HEK293 (cell line): ENCODE data around the gene TRMT61A.
A peak's percentile ranks its signal among the peaks of the same experiment; 100 is the strongest.

Experiments used
- IKZF3 ChIP-seq: fragments of 450-650 bp; IDR thresholded peaks from 2 replicates; pipeline ENCODE4 v1.5.0; 2018; ENCODE audit warnings: missing biosample characterization, mild to moderate bottlenecking, missing genetic modification characterization, moderate library complexity
- WT1 ChIP-seq: fragments of 450-650 bp; formaldehyde crosslinking; IDR thresholded peaks from 2 replicates; pipeline ENCODE4 v1.5.1; 2016; ENCODE audit warnings: missing biosample characterization, missing genetic modification characterization
- YY1 ChIP-seq: fragments of 450-650 bp; formaldehyde crosslinking; IDR thresholded peaks from 2 replicates; pipeline ENCODE4 v1.5.1; 2018; ENCODE audit warnings: missing biosample characterization, missing genetic modification characterization
- ZBTB44 ChIP-seq: fragments of 450-650 bp; IDR thresholded peaks from 2 replicates; pipeline ENCODE4 v1.5.1; 2018; ENCODE audit warnings: missing biosample characterization, mild to moderate bottlenecking, missing genetic modification characterization
- ZBTB48 ChIP-seq: fragments of 450-650 bp; formaldehyde crosslinking; IDR thresholded peaks from 2 replicates; pipeline ENCODE4 v1.5.1; 2016; ENCODE audit warnings: missing biosample characterization, missing genetic modification characterization
- ZBTB6 ChIP-seq: fragments of 450-650 bp; formaldehyde crosslinking; IDR thresholded peaks from 2 replicates; pipeline ENCODE4 v1.5.1; 2017; ENCODE audit warnings: missing biosample characterization, missing genetic modification characterization
- ZBTB8A ChIP-seq: fragments of 450-650 bp; formaldehyde crosslinking; IDR thresholded peaks from 2 replicates; pipeline ENCODE4 v1.5.1; 2016; ENCODE audit warnings: missing biosample characterization, missing genetic modification characterization
- ZNF114 ChIP-seq: fragments of 450-650 bp; formaldehyde crosslinking; IDR thresholded peaks from 2 replicates; pipeline ENCODE4 v1.5.0; 2017; ENCODE audit warnings: missing biosample characterization, missing genetic modification characterization
- ZNF121 ChIP-seq: fragments of 450-650 bp; formaldehyde crosslinking; IDR thresholded peaks from 2 replicates; pipeline ENCODE4 v1.5.1; 2016; ENCODE audit warnings: missing biosample characterization, missing genetic modification characterization
- ZNF132 ChIP-seq: fragments of 450-650 bp; formaldehyde crosslinking; IDR thresholded peaks from 2 replicates; pipeline ENCODE4 v1.5.1; 2017; ENCODE audit warnings: missing biosample characterization, missing genetic modification characterization, borderline replicate concordance
- ZNF174 ChIP-seq: fragments of 450-650 bp; formaldehyde crosslinking; IDR thresholded peaks from 2 replicates; pipeline ENCODE4 v1.5.0; 2017; ENCODE audit warnings: missing biosample characterization, mild to moderate bottlenecking, missing genetic modification characterization
- ZNF202 ChIP-seq: fragments of 450-650 bp; formaldehyde crosslinking; IDR thresholded peaks from 2 replicates; pipeline ENCODE4 v1.5.1; 2016; ENCODE audit warnings: missing biosample characterization, missing genetic modification characterization, borderline replicate concordance
- ZNF211 ChIP-seq: fragments of 450-650 bp; formaldehyde crosslinking; IDR thresholded peaks from 2 replicates; pipeline ENCODE4 v1.5.1; 2016; ENCODE audit warnings: low read depth, missing biosample characterization, missing genetic modification characterization
- ZNF221 ChIP-seq: fragments of 450-650 bp; formaldehyde crosslinking; IDR thresholded peaks from 2 replicates; pipeline ENCODE4 v1.5.1; 2017; ENCODE audit warnings: missing biosample characterization, missing genetic modification characterization, borderline replicate concordance
- ZNF24 ChIP-seq: fragments of 450-650 bp; formaldehyde crosslinking; IDR thresholded peaks from 2 replicates; pipeline ENCODE4 v1.5.1; 2016; ENCODE audit warnings: missing biosample characterization, missing genetic modification characterization
- ZNF274 ChIP-seq, 2 experiments: fragments of 200-500 bp in 1 of 2; fragments of 450-650 bp in 1 of 2; sonication (Bioruptor generic) in 1 of 2; formaldehyde crosslinking in 1 of 2; IDR thresholded peaks; 2 replicates each; pipeline versions ENCODE4 v1.5.1 to v1.6.1; 2014 to 2016; ENCODE audit warnings: borderline replicate concordance in 1 of 2, inconsistent platforms in 1 of 2, low read length in 1 of 2, missing biosample characterization in 1 of 2, missing genetic modification characterization in 1 of 2
- ZNF404 ChIP-seq: fragments of 450-650 bp; formaldehyde crosslinking; IDR thresholded peaks from 2 replicates; pipeline ENCODE4 v1.5.1; 2017; ENCODE audit warnings: missing biosample characterization, missing genetic modification characterization
- ZNF473 ChIP-seq: fragments of 450-650 bp; formaldehyde crosslinking; IDR thresholded peaks from 2 replicates; pipeline ENCODE4 v1.5.1; 2017; ENCODE audit warnings: missing biosample characterization, missing genetic modification characterization
- ZNF510 ChIP-seq: fragments of 450-650 bp; formaldehyde crosslinking; IDR thresholded peaks from 2 replicates; pipeline ENCODE4 v1.5.1; 2018; ENCODE audit warnings: mild to moderate bottlenecking, missing genetic modification characterization, missing biosample characterization; ENCODE audit not compliant: insufficient replicate concordance
- ZNF518A ChIP-seq: fragments of 450-650 bp; formaldehyde crosslinking; conservative IDR thresholded peaks from 2 replicates; pipeline ENCODE4 v1.5.1; 2016; ENCODE audit warnings: low read depth, missing biosample characterization, missing genetic modification characterization
- ZNF529 ChIP-seq: fragments of 450-650 bp; formaldehyde crosslinking; IDR thresholded peaks from 2 replicates; pipeline ENCODE4 v1.5.1; 2017; ENCODE audit warnings: missing genetic modification characterization, missing biosample characterization; ENCODE audit not compliant: insufficient replicate concordance
- ZNF530 ChIP-seq: fragments of 450-650 bp; formaldehyde crosslinking; IDR thresholded peaks from 2 replicates; pipeline ENCODE4 v1.5.1; 2016; ENCODE audit warnings: low read depth, missing biosample characterization, missing genetic modification characterization
- ZNF555 ChIP-seq: fragments of 450-650 bp; formaldehyde crosslinking; conservative IDR thresholded peaks from 2 replicates; pipeline ENCODE4 v1.5.1; 2017; ENCODE audit warnings: missing biosample characterization, mild to moderate bottlenecking, missing genetic modification characterization, inconsistent platforms
- ZNF701 ChIP-seq: fragments of 450-650 bp; formaldehyde crosslinking; IDR thresholded peaks from 2 replicates; pipeline ENCODE4 v1.5.1; 2016; ENCODE audit warnings: missing biosample characterization, missing genetic modification characterization
- ZNF76 ChIP-seq: fragments of 450-650 bp; formaldehyde crosslinking; IDR thresholded peaks from 2 replicates; pipeline ENCODE4; 2016; ENCODE audit warnings: low read depth, missing biosample characterization, missing genetic modification characterization, borderline replicate concordance
- ZNF785 ChIP-seq: fragments of 450-650 bp; formaldehyde crosslinking; IDR thresholded peaks from 2 replicates; pipeline ENCODE4 v1.5.1; 2016; ENCODE audit warnings: missing biosample characterization, missing genetic modification characterization
- ZNF792 ChIP-seq: fragments of 450-650 bp; formaldehyde crosslinking; IDR thresholded peaks from 2 replicates; pipeline ENCODE4 v1.5.1; 2016; ENCODE audit warnings: missing biosample characterization, missing genetic modification characterization
- TF ChIP-seq, protein P1 (sequence below): fragments of 450-650 bp; formaldehyde crosslinking; conservative IDR thresholded peaks from 2 replicates; pipeline ENCODE4 v1.5.1; 2016; ENCODE audit warnings: low read depth, missing biosample characterization, missing genetic modification characterization

The TRMT61A gene

DNA sequence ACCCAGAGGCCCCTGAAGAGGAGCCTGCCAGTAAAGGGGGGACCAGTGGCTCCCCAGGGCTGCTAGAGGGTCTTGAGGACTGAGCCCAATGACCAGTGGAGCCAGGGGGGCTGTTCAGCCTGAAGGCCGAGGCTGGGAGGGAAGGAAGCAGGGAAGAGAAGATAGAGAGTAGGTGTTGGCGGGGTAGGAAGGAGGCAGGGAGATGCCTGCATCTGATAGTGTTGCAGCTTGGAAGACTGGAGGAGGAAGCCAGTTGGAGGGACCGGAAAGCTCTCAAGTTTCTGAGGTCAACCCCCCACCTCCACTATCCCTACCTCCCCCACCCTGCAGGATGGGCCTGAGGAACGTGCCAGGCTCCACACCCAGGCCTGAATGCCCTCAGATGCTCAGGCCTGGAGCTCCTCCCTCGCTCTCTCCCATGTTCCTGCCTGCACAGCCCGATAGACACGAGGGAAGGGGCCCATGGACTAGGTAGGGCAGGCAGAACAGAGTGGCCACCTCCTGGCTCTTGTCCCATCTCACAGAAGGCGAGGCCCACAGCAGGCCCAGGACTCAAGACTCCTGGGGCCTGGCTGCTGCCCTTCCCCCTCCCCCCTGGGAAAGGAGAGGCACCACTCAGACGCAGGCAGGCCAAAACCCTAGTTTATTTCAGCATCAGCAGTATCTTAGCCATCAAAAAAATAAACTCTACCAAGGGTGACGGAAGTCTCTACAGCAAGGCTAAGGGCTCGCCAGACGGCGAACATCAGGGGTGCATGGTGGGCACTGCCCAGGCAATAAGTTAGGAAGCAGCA lies 9.8 kb upstream of the TRMT61A start (continued):
- no peak for TF ChIP-seq ZNF530
- no peak; the same call in 1 of the 2 replicates for TF ChIP-seq YY1 (tag by site-specific recombination)
- no peak for TF ChIP-seq ZNF174
- no peak for TF ChIP-seq ZNF132 (tag by site-specific recombination)
- no peak for TF ChIP-seq ZNF510 (tag by site-specific recombination)
- TF ChIP-seq ZNF274 (IDR thresholded peaks at IDR 0.05; ENCODE audit: low read length), result no peak
- no peak for TF ChIP-seq ZNF274 (tag by site-specific recombination; IDR thresholded peaks at IDR 0.05; ENCODE audit: borderline replicate concordance)
- TF ChIP-seq ZNF76, result peak; percentile 68
- TF ChIP-seq ZBTB48 (tag by site-specific recombination), result 0 out of 2 replicates have a peak, but pooled peaks have one; percentile 63
- no peak for TF ChIP-seq ZNF518A
- TF ChIP-seq ZNF221, result no peak
- TF ChIP-seq ZBTB8A (tag by site-specific recombination), result peak; percentile 21; the same call in 1 of the 2 replicates
- TF ChIP-seq ZNF785 (tag by site-specific recombination), result no peak
- TF ChIP-seq ZNF473 (tag by site-specific recombination), result no peak
- TF ChIP-seq ZNF529, result no peak
- peak; percentile 63 for TF ChIP-seq ZBTB6 (tag by site-specific recombination)
- 0 out of 2 replicates have a peak, but pooled peaks have one; percentile 7 for TF ChIP-seq ZNF24 (tag by site-specific recombination)
- no peak for TF ChIP-seq ZNF555 (tag by site-specific recombination)
- TF ChIP-seq ZNF211 (tag by site-specific recombination), result no peak
- TF ChIP-seq ZNF114 (tag by site-specific recombination), result no peak
- TF ChIP-seq ZBTB44 (tag by site-specific recombination), result peak; percentile 83
- no peak for TF ChIP-seq ZNF202 (tag by site-specific recombination)
- TF ChIP-seq WT1 (tag by site-specific recombination), result peak; percentile 77
- TF ChIP-seq ZNF701 (tag by site-specific recombination), result no peak
- TF ChIP-seq, protein P1, sequence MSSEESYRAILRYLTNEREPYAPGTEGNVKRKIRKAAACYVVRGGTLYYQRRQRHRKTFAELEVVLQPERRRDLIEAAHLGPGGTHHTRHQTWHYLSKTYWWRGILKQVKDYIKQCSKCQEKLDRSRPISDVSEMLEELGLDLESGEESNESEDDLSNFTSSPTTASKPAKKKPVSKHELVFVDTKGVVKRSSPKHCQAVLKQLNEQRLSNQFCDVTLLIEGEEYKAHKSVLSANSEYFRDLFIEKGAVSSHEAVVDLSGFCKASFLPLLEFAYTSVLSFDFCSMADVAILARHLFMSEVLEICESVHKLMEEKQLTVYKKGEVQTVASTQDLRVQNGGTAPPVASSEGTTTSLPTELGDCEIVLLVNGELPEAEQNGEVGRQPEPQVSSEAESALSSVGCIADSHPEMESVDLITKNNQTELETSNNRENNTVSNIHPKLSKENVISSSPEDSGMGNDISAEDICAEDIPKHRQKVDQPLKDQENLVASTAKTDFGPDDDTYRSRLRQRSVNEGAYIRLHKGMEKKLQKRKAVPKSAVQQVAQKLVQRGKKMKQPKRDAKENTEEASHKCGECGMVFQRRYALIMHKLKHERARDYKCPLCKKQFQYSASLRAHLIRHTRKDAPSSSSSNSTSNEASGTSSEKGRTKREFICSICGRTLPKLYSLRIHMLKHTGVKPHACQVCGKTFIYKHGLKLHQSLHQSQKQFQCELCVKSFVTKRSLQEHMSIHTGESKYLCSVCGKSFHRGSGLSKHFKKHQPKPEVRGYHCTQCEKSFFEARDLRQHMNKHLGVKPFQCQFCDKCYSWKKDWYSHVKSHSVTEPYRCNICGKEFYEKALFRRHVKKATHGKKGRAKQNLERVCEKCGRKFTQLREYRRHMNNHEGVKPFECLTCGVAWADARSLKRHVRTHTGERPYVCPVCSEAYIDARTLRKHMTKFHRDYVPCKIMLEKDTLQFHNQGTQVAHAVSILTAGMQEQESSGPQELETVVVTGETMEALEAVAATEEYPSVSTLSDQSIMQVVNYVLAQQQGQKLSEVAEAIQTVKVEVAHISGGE (tag by site-specific recombination), result 0 out of 2 replicates have a peak, but pooled peaks have one; percentile 58
- peak; percentile 96 for TF ChIP-seq ZNF121 (tag by site-specific recombination)
- no peak for TF ChIP-seq ZNF404
- no peak for TF ChIP-seq ZNF792 (tag by site-specific recombination)
- TF ChIP-seq IKZF3, result peak; percentile 97
